Right forelimb (tissue), 1 donor: Measurements from ENCODE around the gene ATP6V1G1.

Experiments
- DNase-seq: peaks from one replicate; pipeline ENCODE4 v3.0.0-alpha.2; 2018

ATP6V1G1 gene

DNA sequence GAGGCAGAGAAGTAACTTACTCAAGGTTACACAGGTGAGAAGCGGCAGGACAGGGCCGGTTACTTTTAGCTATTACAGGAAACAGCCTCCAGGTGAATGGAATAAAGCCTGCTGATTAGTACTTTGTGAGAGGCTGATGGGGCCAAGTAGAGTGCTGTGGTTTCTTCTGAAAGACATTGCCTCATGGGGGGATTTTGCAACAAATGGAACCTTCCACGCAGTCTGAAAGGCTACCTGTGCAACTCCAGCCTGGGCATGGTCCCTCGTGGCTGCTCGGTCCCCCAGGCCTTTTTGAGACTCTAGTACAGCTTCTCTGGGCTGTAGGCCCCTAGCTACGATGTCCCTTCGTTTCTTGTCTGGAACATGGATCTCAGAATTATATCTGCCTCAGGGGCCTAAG lies 25.5 kb downstream of the ATP6V1G1 start:
- DNase-seq, result no peak

DNA sequence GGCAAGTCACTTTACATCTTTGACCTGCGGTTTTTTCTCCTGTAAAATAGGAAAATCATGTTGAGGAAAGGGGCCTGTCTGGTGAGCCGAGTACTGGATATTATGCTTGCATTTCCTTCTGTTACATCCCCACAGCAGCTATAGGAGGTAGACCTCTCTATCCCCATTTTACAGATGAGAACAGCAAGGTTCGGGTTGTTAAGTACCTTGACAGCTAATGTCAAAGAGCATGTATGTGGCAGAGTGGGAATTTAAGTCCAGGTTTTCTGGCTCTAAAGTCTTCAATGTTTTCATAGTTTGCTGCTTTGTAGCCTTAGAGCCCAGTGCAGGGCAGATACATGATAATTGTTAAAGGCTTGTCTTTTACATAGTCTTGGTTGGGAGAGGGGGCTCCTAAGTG lies 26.4 kb downstream of the ATP6V1G1 start:
- DNase-seq, result no peak

GRCh38 chr9:114614373-114614772 lies 26.8 kb downstream of the ATP6V1G1 start:
- DNase-seq, result no peak

GRCh38 chr9:114616684-114617520 lies 29.3 kb downstream of the ATP6V1G1 start:
- no peak for DNase-seq

- no peak for DNase-seq
Observed at GRCh38 chr9:114619191-114619761, 31.7 kb downstream of the ATP6V1G1 start.

DNA sequence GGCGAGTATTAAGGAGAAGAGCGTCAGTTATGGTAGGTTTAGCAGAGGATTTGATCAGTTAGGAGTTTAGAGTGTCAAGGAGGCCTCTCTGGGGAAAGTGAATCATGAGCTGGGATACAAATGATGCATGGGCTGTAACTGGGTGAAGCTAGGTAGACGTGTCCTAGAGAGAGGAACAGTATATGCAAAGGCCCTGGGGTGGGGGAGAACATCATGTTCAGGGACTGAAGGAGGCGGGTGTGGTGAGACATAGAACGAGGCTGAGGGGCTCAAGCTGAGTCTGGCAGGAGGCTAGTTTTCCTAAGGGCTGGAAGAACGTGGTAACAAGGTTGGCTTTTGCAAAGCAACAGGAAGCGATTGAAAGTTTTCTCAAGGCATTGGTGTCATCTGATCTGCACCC lies 34.0 kb downstream of the ATP6V1G1 start:
- no peak for DNase-seq

DNA sequence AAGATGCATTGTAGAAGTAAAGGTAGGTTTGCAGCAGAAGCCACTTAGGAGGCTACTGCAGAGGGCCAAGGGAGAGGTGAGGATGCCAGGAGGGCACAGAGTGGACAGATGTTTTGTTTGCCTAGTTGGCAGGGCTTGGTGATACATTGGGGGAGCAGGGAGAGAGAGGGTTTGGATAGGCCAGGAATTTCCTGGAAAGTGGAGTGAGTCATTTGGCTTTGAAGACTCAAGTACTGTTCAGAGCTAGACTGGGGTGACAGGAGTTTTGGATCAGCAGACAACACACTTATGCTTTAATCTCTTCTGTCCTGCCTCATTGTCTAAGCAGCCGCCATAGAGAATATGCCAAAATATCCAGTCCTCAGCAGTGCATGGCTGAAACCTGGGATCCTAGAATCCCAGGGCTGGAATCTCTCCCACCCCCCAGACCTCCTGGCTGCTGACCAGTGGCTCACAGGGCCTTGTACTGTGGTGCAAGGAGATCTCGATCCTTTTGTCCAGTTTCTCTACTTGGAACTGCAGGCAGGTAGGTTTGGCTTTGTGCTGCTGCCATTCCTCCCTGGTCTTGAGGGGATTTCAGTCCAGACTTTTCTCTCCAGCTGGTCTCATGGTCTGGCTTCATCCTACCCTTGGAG lies 34.5 kb downstream of the ATP6V1G1 start:
- DNase-seq, result no peak

DNA sequence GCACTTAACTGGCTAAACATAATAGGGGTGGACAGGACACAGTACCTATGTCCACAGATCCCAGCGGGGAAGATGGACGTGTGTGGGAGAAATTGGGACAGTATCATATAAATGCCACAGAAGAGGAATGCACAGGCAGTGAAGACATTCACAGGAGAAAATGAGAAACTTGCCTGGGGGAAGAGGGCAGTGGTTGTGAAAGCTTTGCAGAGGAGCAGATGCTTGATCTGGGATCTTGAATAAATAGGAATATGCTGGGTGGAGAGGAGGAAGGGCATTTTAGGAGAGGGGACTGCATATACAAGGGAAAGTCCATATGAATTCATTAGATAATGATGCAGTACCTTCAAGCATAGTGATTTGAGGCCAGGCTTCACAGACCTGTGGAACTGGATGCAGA lies 37.1 kb downstream of the ATP6V1G1 start:
- no peak for DNase-seq

DNA sequence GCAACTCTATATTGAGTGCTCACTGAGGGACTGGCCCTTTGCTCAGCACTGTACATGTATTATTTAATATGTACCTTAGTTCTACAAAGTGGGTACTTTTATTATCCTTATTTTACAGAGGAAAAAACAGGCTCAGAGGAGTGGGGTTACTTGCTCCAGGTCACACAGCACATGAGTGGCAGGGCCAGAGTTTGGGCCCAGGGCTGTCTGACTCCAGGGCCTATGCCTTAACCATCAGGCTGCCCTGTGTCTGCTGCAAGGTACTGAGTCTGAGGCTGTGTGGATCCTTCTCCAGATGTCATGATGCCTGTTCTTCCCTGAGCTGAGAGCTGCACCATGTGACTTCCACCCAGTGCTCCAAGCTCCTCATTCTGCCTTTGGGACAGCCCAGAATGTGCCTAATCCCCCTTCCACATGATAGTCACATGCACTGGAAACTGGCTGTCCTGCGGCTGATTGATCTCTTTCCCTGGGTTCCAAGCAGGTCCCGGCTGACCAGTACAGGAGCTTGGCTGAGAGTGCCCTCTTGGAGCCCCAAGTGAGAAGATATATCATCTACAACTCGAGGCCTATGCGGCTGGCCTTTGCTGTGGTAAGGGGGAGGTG lies 38.9 kb downstream of the ATP6V1G1 start:
- no peak for DNase-seq

DNA sequence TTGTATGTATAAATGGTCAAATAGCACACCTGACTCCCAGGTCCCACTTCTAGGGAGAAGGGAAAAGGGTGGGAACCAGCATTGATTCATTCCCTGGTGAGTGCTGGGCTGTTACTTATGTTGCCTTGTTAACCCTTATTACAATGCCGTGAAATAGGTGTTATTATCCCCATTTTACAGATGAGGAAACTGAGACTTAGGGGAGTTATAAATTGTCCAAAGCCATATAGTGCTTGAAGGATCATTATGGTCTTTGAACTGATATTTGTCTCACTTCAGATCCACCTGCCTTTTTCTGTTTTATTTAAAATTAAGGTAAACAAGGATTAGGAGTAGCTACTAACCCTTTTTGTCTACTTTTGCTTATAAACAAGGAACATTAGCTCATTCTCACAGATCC lies 40.0 kb downstream of the ATP6V1G1 start:
- no peak for DNase-seq

GRCh38 chr9:114629563-114630090 lies 42.1 kb downstream of the ATP6V1G1 start:
- DNase-seq, result no peak

- no peak for DNase-seq
Observed at GRCh38 chr9:114631166-114631565, 43.6 kb downstream of the ATP6V1G1 start.

DNA sequence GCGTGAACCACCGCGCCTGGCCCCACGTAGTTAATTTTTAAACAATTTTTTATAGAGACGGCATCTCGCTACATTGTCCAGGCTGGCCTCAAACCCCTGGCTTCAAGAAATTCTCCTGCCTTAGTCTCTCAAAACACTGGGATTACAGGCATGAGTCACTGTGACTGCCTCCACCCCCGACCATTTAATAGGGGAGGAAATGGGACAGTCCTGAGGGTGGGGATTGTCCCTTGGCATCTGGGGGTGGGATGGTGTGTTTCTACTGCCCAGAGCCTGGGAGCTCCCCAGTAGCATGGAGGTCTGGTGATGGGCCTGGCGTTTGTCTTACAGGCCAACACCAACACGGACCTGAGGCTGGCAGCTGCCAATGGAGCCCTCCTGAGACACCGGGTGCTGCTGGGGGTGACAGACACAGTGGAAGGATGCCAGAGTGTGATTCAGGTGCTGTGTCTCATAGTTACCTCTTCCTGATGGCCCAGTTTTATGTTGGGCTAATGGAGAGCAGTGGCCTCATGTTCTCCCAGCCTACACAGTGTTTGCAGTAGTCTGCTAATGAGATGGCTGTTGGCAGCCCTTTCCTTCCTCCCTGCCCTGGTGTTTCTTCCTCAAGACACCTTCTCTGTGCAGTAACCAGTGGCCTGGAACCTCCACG lies 46.0 kb downstream of the ATP6V1G1 start:
- no peak for DNase-seq

DNA sequence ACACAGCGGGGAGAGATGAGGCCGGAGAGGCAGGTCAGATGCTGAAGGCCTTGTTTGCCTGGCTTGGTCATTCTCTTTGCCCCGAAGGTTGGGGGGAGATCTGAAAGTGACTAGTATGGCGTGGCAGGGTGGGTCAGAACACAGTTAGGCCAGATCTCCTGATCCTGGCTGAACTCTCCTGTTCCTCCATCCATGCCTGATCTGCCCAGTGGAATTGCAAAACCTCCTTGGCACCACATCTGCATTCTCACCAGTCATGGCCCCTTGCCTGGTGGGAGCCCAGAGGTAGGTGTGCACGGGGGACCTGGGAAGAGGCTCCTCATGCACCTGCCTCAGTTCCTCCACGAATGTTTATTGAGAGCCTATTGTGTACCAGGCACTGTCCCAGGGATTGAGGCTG lies 46.8 kb downstream of the ATP6V1G1 start:
- DNase-seq, result no peak

GRCh38 chr9:114638404-114638803 lies 50.8 kb downstream of the ATP6V1G1 start:
- DNase-seq, result no peak

- no peak for DNase-seq
Observed at GRCh38 chr9:114641967-114642366, 54.4 kb downstream of the ATP6V1G1 start.

DNA sequence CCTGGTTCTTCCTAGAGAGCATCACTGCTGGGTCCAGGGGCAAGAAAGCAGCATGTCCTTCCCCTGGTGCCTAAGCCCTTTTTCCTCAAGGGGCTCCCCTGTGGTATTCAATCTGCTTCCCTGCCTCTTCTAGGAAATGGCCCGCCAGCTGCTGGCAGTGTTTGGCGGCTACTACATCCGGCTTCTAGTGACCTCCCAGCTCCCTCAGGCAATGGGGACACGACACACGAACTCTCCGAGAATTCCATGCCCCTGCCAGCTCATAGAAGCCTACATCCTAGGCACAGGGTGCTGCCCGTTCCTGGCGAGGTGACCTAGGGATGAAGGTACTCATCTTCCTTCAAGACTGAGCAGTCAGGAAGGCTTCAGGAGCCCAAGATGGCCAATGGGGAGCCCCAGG lies 55.4 kb downstream of the ATP6V1G1 start:
- DNase-seq, result no peak

- DNase-seq, result no peak
Observed at GRCh38 chr9:114643896-114644295, 56.3 kb downstream of the ATP6V1G1 start.
